Tibial nerve (tissue), 4 donors: ENCODE measurements around the gene TRMT11. TPM values are rescaled to one million over a fixed set of nuclear protein-coding genes. Genes with fewer than 3 reads are reported as not detected.

ENCODE experiments used
- DNase-seq, 2 donors: peaks; one replicate each; pipeline ENCODE4 v3.0.0-alpha.2; 2019; ENCODE audit warnings: low spot score in 2 of 2
- H3K27ac ChIP-seq, 4 donors: fragments of 200-600 bp; sonication (generic) in 3 of 4; one replicate each; pipeline ENCODE4 v1.5.1; 2017 to 2019; ENCODE audit warnings: mild to moderate bottlenecking in 1 of 4
- H3K27me3 ChIP-seq, 2 donors: fragments of 200-600 bp; sonication (generic) in 1 of 2; one replicate each; pipeline versions ENCODE4 v1.5.1 to v1.6.0; 2017 to 2019
- H3K36me3 ChIP-seq, 3 donors: fragments of 200-600 bp; sonication (generic); one replicate each; pipeline ENCODE4 v1.5.1; 2018 to 2019
- H3K4me1 ChIP-seq, 4 donors: fragments of 200-600 bp; sonication (generic) in 3 of 4; one replicate each; pipeline ENCODE4 v1.5.1; 2017 to 2019
- H3K4me3 ChIP-seq, 4 donors: fragments of 200-600 bp; sonication (generic) in 3 of 4; one replicate each; pipeline ENCODE4 v1.5.1; 2017 to 2019; ENCODE audit warnings: mild to moderate bottlenecking in 1 of 4, moderate library complexity in 1 of 4
- H3K9me3 ChIP-seq, 4 donors: fragments of 200-600 bp; sonication (generic) in 3 of 4; one replicate each; pipeline ENCODE4 v1.5.1; 2017 to 2019
- CTCF ChIP-seq, 5 experiments: fragments of 200-600 bp in 3 of 5; fragments of 450-650 bp in 2 of 5; sonication (generic) in 3 of 5; IDR thresholded peaks; one replicate each; pipeline ENCODE4 v1.5.1; 2016 to 2019; ENCODE audit warnings: antibody characterized with exemption in 5 of 5, mild to moderate bottlenecking in 3 of 5, moderate library complexity in 2 of 5
- EP300 ChIP-seq, 2 donors: sonication (generic); formaldehyde crosslinking; IDR thresholded peaks; one replicate each; pipeline ENCODE4 v1.6.1; 2017; ENCODE audit warnings: antibody characterized with exemption in 2 of 2, mild to moderate bottlenecking in 1 of 2
- POLR2A ChIP-seq, 2 donors: fragments of 450-650 bp; IDR thresholded peaks; one replicate each; pipeline ENCODE4 v1.6.1; 2017; ENCODE audit warnings: antibody characterized with exemption in 2 of 2, mild to moderate bottlenecking in 2 of 2, moderate library complexity in 2 of 2
- WGBS, 2 donors: methylation state at CpG; one replicate each; pipeline ENCODE4 v1.1.5; 2018; 5-methylcytosine and 5-hydroxymethylcytosine counted together
- total RNA-seq, 4 donors: library from RNA; depleted of rRNA; stranded (reverse); fragments of >200 nt; gene quantifications; one replicate each; pipeline ENCODE4 v1.1.0, GENCODE V29; 2016

Gene TRMT11
- total RNA-seq, 4 donors from 2014 or later: 29.7 to 40.8 (median 33.7) TPM

DNA sequence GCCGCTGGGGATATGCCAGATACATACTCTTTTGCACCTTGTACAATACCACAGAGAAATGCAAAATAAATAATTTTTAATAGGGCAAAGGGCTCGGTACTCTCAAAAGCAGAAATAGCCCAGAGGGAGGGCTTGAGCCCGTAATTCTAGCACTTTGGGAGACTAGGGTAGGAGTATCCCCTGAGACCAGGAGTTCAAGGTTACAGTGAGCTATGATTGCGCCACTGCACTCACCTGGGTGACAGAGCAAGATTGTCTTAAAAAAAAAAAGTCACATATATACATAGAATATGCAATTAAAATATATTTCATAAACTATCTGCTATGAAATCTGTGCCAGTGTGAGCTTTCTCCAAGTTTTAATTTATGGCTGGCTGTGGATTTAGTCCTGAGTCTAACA lies 818 bp upstream of the TRMT11 start:
- WGBS, 2 donors: 81 to 82% methylated on average over 4 of the region's 4 CpGs
- H3K27ac ChIP-seq: peak overlapping the region in 1 of 4 donors; percentile 90
- TF ChIP-seq CTCF (IDR thresholded peaks at IDR 0.05) (no peak), POLR2A (IDR thresholded peaks at IDR 0.05) (no peak)
- peak overlapping the region in 1 of 4 donors; percentile 93 for H3K4me3 ChIP-seq
- peaks cover 0 to 32% (median 0%) of the 10 kb centered on the region in 4 donors for H3K4me1 ChIP-seq
- peaks cover 0 to 13% (median 0%) of the 10 kb centered on the region in 3 donors for H3K36me3 ChIP-seq
- no peaks in the 10 kb centered on the region for H3K9me3 ChIP-seq
- H3K27me3 ChIP-seq: no peaks in the 10 kb centered on the region
- DNase-seq: no peak

DNA sequence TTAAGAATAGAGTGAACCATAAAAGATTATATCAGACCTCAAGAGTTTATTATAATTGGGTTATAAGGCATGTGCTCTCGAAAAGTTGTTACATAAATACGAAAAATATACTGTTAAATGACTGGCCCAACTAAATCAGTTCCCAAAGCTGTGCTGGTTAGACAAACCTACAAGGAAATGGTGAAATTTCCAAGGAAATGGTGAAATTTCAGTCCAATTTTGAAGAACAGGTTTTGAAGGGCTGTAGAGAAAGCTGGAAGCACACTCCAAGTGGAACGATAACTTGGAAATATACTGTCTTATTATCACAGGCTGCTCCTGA lies 400 bp upstream of the TRMT11 start:
- no peaks in the 10 kb centered on the region for H3K9me3 ChIP-seq
- no peak for DNase-seq
- TF ChIP-seq EP300 (IDR thresholded peaks at IDR 0.05) (no peak), CTCF (IDR thresholded peaks at IDR 0.05) (no peak), POLR2A (IDR thresholded peaks at IDR 0.05) (no peak)
- H3K4me3 ChIP-seq: peak overlapping the region; percentile 71 to 93 (median 79)
- H3K27me3 ChIP-seq: no peaks in the 10 kb centered on the region
- H3K36me3 ChIP-seq: peaks cover 0 to 8% (median 0%) of the 10 kb centered on the region in 3 donors
- WGBS, 2 donors: 4 to 7% methylated on average over 3 of the region's 3 CpGs
- peaks cover 0 to 32% (median 0%) of the 10 kb centered on the region in 4 donors for H3K4me1 ChIP-seq
- peak overlapping the region; percentile 71 to 90 (median 84) for H3K27ac ChIP-seq

DNA sequence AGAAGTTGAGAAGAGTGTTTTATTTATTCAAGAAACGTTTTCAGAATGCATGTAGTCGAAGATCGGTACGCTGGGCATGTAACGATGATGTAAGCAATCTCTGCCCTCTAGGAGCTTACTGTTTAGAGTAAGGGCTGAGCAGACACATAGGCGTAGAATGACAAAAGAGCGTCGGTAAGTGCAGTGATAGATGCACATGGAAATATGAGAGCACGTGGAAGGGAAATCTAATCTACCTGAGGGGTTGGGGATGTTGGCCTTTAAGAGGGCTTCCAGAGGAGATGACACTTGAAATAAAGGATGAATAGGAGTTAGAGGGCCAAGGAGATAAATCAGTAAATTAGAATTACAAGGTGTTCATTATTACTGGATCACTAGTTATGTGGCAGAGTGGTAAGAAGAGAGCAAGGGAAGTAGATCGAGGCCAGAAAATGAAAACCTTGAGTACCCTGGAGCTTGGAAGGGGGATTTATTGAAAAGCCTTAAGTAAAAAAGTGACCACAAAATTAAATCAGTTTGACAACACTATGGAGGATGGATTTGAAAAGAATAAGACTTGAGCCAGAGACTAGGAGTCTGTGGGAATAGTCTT lies 782 bp downstream of the TRMT11 start:
- H3K36me3 ChIP-seq: no peaks in the 10 kb centered on the region
- H3K27me3 ChIP-seq: no peaks in the 10 kb centered on the region
- WGBS, 2 donors: 21 to 28% methylated on average over 10 of the region's 10 CpGs
- DNase-seq: no peak
- H3K4me1 ChIP-seq: peaks cover 0 to 32% (median 0%) of the 10 kb centered on the region in 4 donors
- H3K9me3 ChIP-seq: no peaks in the 10 kb centered on the region
- peak overlapping the region; percentile 71 to 93 (median 79) for H3K4me3 ChIP-seq
- peak overlapping the region; percentile 71 to 90 (median 84) for H3K27ac ChIP-seq
- TF ChIP-seq EP300 (IDR thresholded peaks at IDR 0.05): no peak
- TF ChIP-seq POLR2A (IDR thresholded peaks at IDR 0.05): no peak
- TF ChIP-seq CTCF (IDR thresholded peaks at IDR 0.05): no peak

DNA sequence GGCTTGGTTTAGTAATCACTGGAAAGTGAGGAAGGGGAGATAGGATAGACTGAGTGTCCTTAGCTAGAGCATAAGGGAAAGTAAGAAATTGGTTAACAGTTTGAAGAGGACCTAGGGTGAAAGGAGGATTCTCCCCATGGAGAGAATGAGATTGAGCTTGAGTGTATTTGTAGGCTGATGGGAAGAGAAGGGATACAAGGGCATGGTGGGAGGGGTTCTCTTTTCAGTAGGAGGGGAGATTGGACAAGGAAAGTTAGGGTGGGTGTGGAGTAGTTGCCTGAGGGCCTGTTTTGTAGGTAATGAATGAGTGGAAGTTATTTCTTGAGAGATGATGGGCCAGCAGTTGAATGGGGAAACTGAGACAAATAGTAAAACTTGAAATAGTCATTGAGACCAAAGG lies 1.9 kb downstream of the TRMT11 start:
- no peaks in the 10 kb centered on the region for H3K9me3 ChIP-seq
- no peak overlapping the region for H3K4me3 ChIP-seq
- H3K27me3 ChIP-seq: no peaks in the 10 kb centered on the region
- H3K4me1 ChIP-seq: peaks cover 0 to 32% (median 0%) of the 10 kb centered on the region in 4 donors
- H3K27ac ChIP-seq: no peak overlapping the region
- TF ChIP-seq EP300 (IDR thresholded peaks at IDR 0.05): no peak
- no peak for TF ChIP-seq CTCF (IDR thresholded peaks at IDR 0.05)
- TF ChIP-seq POLR2A (IDR thresholded peaks at IDR 0.05): no peak
- DNase-seq: no peak
- no peaks in the 10 kb centered on the region for H3K36me3 ChIP-seq

DNA sequence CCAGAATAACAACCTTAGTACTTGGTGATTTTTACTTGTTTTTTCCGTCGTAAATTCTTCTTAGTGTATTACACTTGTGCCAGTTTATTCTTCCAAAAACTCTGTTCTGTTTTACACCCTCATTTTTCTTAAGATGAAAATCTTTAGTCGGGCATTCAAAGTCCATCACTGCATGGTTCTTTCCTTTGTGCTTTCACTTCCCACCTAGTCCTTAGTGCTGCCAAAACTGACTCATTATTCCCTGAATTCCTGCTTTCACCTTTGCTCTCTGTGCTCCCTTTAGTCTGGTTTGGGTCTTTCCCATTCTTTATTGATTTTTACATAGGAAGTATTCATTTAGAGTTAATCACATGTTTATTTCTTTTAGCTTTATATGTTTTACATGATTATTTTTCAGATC lies 3.3 kb downstream of the TRMT11 start:
- Histone ChIP-seq H3K4me1 (peaks cover 0 to 32% (median 0%) of the 10 kb centered on the region in 4 donors), H3K4me3 (no peak overlapping the region), H3K27ac (no peak overlapping the region), H3K9me3 (no peaks in the 10 kb centered on the region), H3K36me3 (no peaks in the 10 kb centered on the region), H3K27me3 (no peaks in the 10 kb centered on the region)
- WGBS, 2 donors: 59 to 70% methylated on average over 3 of the region's 3 CpGs
- DNase-seq: no peak
- TF ChIP-seq POLR2A (IDR thresholded peaks at IDR 0.05): no peak
- TF ChIP-seq EP300 (IDR thresholded peaks at IDR 0.05): no peak
- no peak for TF ChIP-seq CTCF (IDR thresholded peaks at IDR 0.05)
